ENCODE results near the gene NOL7.

- TF ChIP-seq POLR2A (IDR thresholded peaks at IDR 0.05; ENCODE audit: borderline replicate concordance, extremely low read depth, insufficient read depth, insufficient read length) (no peak), CTCF (IDR thresholded peaks at IDR 0.05 in 2 of 3, conservative IDR thresholded peaks at IDR 0.05 in 1 of 3; ENCODE audit: borderline replicate concordance in 1 of 3, insufficient read depth in 1 of 3, low read depth in 2 of 3, low read length in 2 of 3) (no peak), EZH2 (IDR thresholded peaks at IDR 0.05) (no peak), SP1 (IDR thresholded peaks at IDR 0.05; ENCODE audit: low read depth) (no peak), SIN3A (IDR thresholded peaks at IDR 0.05; ENCODE audit: low read depth) (no peak), SRF (IDR thresholded peaks at IDR 0.05; ENCODE audit: low read depth) (no peak), REST (IDR thresholded peaks at IDR 0.05; ENCODE audit: low read depth) (no peak)
Measured at GRCh38 chr6:13654496-13654895, 39.4 kb downstream of the NOL7 start.
